OCI-LY3 (cell line): ENCODE data around the gene RPL15.

Source experiments
- H2AFZ ChIP-seq: fragments of 200-600, 300-600 bp; shearing (Covaris generic); 2 replicates; pipeline ENCODE4 v1.6.0; 2014; ENCODE audit warnings: antibody characterized with exemption, low read depth, low read length
- H3K27ac ChIP-seq: fragments of 200-600, 300-600 bp; sonication (generic); 2 replicates; pipeline ENCODE4 v1.5.1; 2014; ENCODE audit warnings: mild to moderate bottlenecking, low read length, moderate library complexity, mixed read lengths
- H3K27me3 ChIP-seq: fragments of 200-600, 300-600 bp; sonication (generic); 2 replicates; pipeline ENCODE4 v1.6.1; 2014; ENCODE audit warnings: low read depth, low read length, mixed read lengths
- H3K36me3 ChIP-seq: fragments of 200-600, 300-600 bp; sonication (generic); replicated peaks from 2 replicates; pipeline ENCODE3; 2014; ENCODE audit warnings: low read depth, low read length, mixed read lengths
- H3K4me1 ChIP-seq: fragments of 300-600, 200-600 bp; sonication (generic); 2 replicates; pipeline ENCODE4 v1.6.1; 2014; ENCODE audit warnings: low read length, mixed read lengths
- H3K4me2 ChIP-seq: fragments of 200-600, 300-600 bp; sonication (generic); 2 replicates; pipeline ENCODE4 v1.6.1; 2014; ENCODE audit warnings: low read length, mixed read lengths
- H3K4me3 ChIP-seq: fragments of 300-600, 200-600 bp; sonication (generic); 2 replicates; pipeline ENCODE4 v1.5.1; 2014; ENCODE audit warnings: antibody characterized with exemption, mild to moderate bottlenecking, low read length, moderate library complexity
- H3K79me2 ChIP-seq: fragments of 300-600, 200-600 bp; shearing (Covaris generic); 2 replicates; pipeline ENCODE4 v1.6.1; 2014; ENCODE audit warnings: mild to moderate bottlenecking, low read length, mixed read lengths
- H3K9ac ChIP-seq: fragments of 300-600, 200-600 bp; shearing (Covaris generic); 2 replicates; pipeline ENCODE4 v1.6.0; 2014; ENCODE audit warnings: mild to moderate bottlenecking, low read length, moderate library complexity
- H3K9me3 ChIP-seq: fragments of 200-600, 300-600 bp; shearing (Covaris generic); 2 replicates; pipeline ENCODE4 v1.6.1; 2014; ENCODE audit warnings: low read length, mixed read lengths; ENCODE audit not compliant: insufficient read depth
- H4K20me1 ChIP-seq: fragments of 200-600, 300-600 bp; sonication (generic); 2 replicates; pipeline ENCODE4 v1.6.1; 2016; ENCODE audit warnings: low read length, mixed read lengths; ENCODE audit not compliant: insufficient read depth
- EZH2phosphoT487 ChIP-seq: fragments of 200-600 bp; shearing (Covaris generic); IDR thresholded peaks from 2 replicates; pipeline ENCODE4 v1.6.1; 2018; ENCODE audit warnings: antibody characterized with exemption, mixed run types, low read depth
- TF ChIP-seq, protein P1 (sequence below): fragments of 200-600, 300-600 bp; sonication (generic); IDR thresholded peaks from 2 replicates; pipeline ENCODE4 v1.5.1; 2014; ENCODE audit warnings: antibody characterized with exemption, low read length, low read depth

The RPL15 gene

DNA sequence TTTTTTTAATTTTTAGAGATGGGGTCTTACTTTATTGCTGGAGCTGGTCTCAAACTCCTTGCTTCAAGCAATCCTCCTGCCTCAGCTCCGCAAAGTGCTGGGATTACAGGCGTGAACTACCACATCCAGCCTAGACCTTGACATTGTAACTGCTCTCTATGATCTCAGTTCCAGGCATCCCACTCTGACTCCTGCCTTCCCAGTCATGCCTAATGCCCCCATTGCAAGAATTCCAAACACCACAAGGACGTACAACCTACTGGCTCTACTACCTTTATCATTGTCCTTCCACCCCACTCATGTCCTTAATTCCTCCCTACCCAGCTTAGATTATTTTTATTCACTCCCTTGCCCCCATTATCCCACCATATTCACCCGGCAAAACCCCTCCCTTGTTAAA is 21.8 kb upstream of the RPL15 start:
- Histone ChIP-seq H3K4me1 (no peaks in the 10 kb centered on the region), H3K27ac (no peak overlapping the region), H4K20me1 (no peaks in the 10 kb centered on the region; the same call in 1 of the 2 replicates), H2AFZ (no peak overlapping the region), H3K4me3 (no peak overlapping the region), H3K36me3 (peaks cover 22% of the 10 kb centered on the region), H3K9ac (no peak overlapping the region), H3K4me2 (no peak overlapping the region), H3K27me3 (no peaks in the 10 kb centered on the region), H3K9me3 (no peaks in the 10 kb centered on the region), H3K79me2 (no peaks in the 10 kb centered on the region)
- TF ChIP-seq, protein P1, sequence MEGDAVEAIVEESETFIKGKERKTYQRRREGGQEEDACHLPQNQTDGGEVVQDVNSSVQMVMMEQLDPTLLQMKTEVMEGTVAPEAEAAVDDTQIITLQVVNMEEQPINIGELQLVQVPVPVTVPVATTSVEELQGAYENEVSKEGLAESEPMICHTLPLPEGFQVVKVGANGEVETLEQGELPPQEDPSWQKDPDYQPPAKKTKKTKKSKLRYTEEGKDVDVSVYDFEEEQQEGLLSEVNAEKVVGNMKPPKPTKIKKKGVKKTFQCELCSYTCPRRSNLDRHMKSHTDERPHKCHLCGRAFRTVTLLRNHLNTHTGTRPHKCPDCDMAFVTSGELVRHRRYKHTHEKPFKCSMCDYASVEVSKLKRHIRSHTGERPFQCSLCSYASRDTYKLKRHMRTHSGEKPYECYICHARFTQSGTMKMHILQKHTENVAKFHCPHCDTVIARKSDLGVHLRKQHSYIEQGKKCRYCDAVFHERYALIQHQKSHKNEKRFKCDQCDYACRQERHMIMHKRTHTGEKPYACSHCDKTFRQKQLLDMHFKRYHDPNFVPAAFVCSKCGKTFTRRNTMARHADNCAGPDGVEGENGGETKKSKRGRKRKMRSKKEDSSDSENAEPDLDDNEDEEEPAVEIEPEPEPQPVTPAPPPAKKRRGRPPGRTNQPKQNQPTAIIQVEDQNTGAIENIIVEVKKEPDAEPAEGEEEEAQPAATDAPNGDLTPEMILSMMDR, result no peak
- no peak for TF ChIP-seq EZH2phosphoT487

DNA sequence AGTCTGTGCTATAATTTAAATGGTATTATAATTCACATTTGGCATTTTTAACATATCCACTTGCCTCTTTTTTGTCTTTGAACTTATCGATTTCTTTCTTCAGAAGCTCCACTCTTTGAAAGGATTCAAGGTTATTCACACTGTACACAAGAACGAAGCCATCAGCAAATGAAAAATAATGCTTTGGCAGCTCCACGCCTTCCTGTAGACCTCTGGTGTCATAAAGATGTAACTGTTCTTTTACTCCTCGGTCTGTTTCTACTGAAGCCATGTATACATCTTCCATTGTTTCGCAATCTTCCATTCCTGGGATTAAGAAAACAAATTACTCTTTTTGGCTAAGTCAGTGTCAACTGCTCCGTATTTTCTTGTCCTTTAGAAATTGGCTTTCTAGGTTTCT is 16.2 kb upstream of the RPL15 start:
- Histone ChIP-seq H2AFZ (no peak overlapping the region), H3K9ac (no peak overlapping the region), H3K4me2 (no peak overlapping the region), H3K79me2 (no peaks in the 10 kb centered on the region), H3K27me3 (no peaks in the 10 kb centered on the region), H3K4me1 (no peaks in the 10 kb centered on the region), H4K20me1 (no peaks in the 10 kb centered on the region), H3K36me3 (peaks cover 26% of the 10 kb centered on the region), H3K4me3 (no peak overlapping the region), H3K27ac (no peak overlapping the region), H3K9me3 (no peaks in the 10 kb centered on the region)
- TF ChIP-seq, protein P1, result no peak
- TF ChIP-seq EZH2phosphoT487, result no peak

DNA sequence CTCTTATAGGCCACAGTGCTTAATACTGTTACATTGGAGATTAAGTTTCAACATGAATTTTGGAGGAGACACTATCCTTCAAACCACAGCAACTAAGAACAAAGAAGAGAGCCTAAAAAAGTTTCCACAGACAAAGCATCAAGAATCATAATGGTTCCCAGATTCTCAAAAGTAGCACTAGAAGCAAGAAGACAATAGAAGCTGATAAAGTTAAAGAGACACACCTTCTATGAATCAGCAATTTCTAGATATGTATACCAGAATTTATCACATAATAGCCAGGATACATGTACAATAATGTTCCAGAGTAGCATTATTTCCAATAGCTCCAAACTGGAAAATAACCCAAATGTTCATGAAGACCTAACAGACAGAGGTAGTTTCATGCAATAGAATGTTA is 12.4 kb upstream of the RPL15 start:
- peaks cover 13% of the 10 kb centered on the region for H3K36me3 ChIP-seq
- no peak overlapping the region for H2AFZ ChIP-seq
- no peaks in the 10 kb centered on the region for H4K20me1 ChIP-seq
- no peaks in the 10 kb centered on the region for H3K27me3 ChIP-seq
- H3K4me1 ChIP-seq, result no peaks in the 10 kb centered on the region
- TF ChIP-seq, protein P1, result no peak
- no peak for TF ChIP-seq EZH2phosphoT487
- H3K27ac ChIP-seq, result no peak overlapping the region
- H3K9me3 ChIP-seq, result no peaks in the 10 kb centered on the region
- no peak overlapping the region for H3K9ac ChIP-seq
- H3K4me3 ChIP-seq, result no peak overlapping the region
- no peaks in the 10 kb centered on the region for H3K79me2 ChIP-seq
- H3K4me2 ChIP-seq, result no peak overlapping the region

DNA sequence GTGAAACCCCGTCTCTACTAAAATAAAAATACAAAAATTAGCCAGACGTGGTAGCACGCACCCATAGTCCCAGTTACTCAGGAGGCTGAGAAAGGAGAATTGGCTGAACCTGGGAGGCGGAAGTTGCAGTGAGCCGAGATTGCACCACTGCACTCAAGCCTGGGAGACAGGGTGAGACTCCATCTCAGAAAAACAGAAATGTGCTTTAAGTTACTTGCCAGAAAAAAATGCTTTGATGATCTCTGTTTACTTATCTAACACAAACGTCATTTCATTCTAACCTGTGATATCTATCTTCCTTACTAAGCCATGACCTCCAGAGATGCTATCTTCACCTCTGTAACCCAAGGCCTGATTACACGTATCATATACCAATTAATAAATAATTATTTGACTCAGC is 7.6 kb upstream of the RPL15 start:
- Histone ChIP-seq H3K36me3 (peaks cover 8% of the 10 kb centered on the region), H4K20me1 (no peaks in the 10 kb centered on the region)
- TF ChIP-seq, protein P1, result no peak
- TF ChIP-seq EZH2phosphoT487, result no peak

More for the DNA sequence above, 7.6 kb upstream of the RPL15 start:
- Histone ChIP-seq H3K79me2 (no peaks in the 10 kb centered on the region; the same call in 1 of the 2 replicates), H3K4me1 (no peaks in the 10 kb centered on the region), H3K27ac (no peak overlapping the region), H3K4me3 (no peak overlapping the region), H2AFZ (no peak overlapping the region), H3K9ac (no peak overlapping the region), H3K9me3 (no peaks in the 10 kb centered on the region), H3K4me2 (no peak overlapping the region), H3K27me3 (no peaks in the 10 kb centered on the region)
